Effector CD8-positive, alpha-beta T cell (primary cell): ENCODE measurements around the gene FTCD.

Experiments used
- DNase-seq: peaks from one replicate; lab custom pipeline; 2025; lab: John Stamatoyannopoulos, UW

FTCD gene

DNA sequence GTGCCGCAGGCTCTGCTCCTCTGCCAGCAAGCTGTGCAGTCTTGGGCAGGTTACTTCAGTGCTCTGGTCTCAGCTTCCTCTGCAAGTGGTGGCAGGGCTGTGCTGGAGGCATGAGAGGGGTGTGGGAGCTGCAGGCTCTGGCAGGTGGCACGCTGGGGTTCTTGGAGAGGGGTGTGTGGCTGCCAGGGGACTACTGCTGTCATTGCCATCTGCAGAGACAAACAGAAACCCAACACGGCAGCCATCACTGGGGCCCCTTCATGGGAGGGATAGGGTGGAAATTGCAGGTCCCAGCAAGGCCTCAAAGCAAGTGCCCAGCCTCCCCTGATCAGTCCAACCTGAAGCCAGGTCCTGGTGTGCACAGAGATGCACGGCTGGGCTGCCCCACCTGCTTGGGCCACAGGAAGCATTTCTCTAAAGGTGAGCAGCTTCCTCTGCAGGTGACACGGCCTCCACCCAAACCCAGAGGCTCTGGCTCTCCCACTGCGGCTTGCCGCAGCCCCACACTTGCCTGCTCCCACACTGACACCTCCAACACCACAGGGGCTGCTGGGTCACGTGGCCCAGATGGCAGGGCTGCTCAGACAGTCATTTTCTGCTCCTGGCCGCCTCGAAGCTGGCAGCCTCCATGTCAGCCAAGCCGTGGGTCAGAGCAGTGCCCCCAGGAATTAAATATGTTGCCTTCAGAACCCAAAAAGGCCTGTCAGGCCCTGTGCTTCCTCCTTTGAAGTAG, 61.5 kb downstream of the FTCD start:
- no peak for DNase-seq

DNA sequence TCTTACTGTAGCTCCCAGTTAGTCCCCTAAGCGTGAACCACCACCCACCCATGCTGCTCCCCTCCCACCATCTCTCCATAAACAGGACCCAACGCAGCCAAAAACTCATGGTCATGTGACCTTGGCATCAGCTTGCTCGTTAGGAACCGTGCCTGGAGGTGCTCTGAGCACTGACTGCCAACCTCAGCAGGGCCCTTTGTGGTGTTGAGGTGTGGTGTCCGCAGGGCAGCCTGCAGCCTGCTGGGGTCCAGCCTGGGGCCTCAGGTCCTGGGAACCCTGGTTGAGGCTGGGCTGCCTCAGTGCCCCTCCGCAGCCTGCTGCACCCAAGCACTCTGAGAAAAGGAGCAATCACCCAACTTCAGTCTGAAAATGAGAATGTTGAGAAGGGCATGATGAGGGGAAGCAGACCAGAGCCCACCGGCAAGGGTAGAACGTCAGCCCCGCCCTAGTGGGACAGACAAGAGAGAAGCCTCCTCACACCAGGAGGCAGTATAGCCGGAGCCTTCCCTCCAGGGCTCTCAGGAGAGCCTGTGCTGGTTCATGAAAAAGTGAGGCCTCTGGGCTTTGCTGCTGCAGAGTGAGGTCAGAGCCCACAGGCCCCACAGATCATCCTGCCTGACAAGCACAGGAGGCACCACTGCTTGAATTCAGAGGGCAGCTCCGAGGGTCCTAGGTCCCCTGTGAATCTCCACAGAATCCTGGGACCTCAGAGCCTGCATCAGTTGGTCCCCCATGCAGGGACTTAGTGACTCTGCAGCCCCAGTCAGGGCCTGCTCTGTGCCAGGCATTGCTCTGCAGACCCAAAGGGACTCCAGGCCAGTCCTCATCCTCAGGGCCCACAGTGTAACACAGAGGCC, 62.3 kb downstream of the FTCD start:
- no peak for DNase-seq

DNA sequence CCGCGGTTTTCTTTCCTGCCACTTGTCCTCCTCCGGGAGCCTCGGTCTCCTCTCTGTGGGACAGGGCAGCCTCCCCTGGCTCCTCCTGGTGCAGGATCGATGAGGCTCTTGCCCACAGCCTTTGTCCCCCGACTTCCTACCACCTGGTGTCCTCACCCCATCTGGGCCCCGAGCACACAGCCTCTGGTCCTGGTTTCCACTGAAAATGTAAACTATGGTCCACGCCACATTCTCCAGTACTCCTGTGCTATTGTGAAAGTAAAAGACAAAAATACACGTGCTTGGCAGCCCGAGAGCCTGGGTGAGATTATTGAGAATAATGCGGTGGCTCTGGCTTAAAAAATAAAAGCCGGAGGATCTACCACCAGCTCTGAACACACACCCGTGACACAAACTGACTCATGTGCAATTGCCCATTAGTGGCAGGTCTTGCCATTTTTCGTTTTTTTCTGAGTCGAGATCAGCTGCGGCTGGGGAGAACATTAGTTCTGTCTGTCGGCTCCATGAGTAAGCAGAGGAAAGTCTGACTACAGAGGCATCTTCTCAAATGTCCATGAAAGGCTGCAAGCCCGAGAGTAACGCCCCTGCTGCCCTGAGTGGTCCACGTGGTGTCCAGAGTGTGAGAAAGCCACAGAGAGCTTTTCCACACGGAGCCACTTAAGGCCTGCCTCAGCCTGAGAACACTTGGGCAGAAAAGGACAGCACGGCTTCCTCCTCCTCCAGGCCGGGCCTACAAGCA, 63.2 kb downstream of the FTCD start:
- no peak for DNase-seq

DNA sequence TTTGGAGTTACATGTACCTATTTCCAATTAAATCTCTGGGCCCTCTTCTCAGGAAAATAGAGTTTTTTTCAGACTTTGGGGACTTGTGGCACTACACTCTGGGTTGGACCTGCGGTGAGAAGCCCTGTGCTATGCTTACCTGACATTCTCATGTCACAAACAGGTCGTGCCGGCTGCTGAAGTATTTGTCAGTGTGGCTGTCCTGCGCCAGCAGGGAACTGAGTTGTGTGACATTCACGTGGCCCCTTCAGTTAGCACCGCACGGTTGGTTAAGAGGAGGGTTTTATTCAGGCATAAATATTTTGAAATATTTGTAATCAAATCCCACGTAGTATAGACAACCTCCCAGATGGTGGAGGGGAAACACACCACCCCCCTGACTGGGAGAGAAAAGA, 63.8 kb downstream of the FTCD start:
- no peak for DNase-seq

DNA sequence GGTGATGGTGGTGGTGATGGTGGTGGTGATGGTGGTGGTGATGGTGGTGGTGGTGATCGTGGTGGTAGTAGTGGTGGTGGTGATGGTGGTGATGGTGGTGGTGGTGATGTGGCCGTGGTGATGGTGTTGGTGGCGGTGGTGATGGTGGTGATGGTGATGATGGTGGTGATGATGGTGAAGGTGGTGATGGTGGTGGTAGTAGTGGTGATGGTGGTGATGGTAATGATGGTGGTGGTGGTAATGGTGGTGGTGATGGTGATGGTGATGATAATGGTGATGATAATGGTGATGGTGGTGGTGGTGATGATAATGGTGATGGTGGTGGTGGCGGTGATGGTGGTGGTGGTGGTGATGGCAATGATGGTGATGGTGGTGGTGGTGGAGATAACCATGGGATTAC, 64.3 kb downstream of the FTCD start:
- no peak for DNase-seq

DNA sequence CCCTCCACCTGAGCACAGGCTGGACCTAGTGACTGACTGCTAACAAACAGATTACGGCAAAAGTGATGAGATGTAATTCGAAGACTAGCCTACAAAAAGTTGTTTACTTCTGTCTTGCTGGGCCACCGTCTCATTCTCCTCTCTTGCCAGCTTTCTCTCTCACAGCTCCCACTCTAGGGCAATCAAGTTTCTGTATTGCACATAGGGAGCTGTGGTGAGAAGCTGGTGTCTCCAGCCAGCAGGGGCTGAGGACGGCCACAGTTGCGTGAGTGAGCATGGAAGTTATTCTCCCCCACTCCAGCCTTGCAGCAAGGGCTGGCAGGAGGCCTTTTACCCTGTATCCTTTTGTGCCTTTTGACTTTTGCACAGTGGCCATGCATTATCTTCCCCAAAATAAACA, 66.1 kb downstream of the FTCD start:
- DNase-seq, result no peak

DNA sequence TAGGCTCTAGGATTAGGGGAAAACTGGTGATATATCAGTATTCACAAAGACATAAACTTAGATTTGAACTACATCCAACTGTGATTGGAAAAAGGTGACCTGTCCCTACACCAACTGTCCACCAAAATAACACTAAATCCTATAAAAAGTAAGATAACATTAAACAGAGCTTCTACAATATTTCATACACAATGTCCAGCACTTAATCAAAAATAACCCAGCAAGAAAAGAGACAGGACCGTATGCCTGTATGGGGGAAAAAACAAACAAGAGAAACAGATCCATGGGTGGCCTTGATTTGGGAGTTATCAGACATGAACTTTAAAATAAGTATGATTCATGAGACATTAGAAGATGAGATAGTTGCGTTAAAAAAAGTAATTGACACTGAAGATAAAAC, 67.2 kb downstream of the FTCD start:
- no peak for DNase-seq

DNA sequence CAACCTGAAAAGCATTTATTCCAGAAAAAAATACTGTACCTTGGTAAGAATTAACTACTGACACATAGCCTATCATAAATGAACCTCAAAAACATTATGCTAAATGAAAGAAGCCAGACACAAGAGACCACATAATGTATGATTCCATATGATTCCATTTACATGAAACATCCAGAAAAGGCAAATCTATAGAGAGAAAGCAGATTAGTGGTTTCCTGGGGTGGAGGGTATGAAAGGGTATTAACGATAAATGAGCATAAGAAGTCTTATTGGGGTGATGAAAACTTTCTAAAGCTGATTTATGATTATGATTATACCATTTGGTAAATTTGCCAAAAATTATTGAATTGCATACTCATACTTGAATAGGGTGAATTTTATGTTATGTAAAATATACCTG, 67.7 kb downstream of the FTCD start:
- no peak for DNase-seq
